Measurements from ENCODE around the gene CEMIP.

Gene CEMIP

GRCh38 chr15:80888846-80889245 lies 109.7 kb downstream of the CEMIP start:
- in situ Hi-C loops (cut with HindIII; ENCODE audit: low pct_ligation_motif_present, low sequenced_read_pairs) = no loop called here

GRCh38 chr15:80890341-80891005 lies 111.3 kb downstream of the CEMIP start:
- in situ Hi-C loops (cut with HindIII; ENCODE audit: low pct_ligation_motif_present, low sequenced_read_pairs) = no loop called here
- TF ChIP-seq, protein P1, sequence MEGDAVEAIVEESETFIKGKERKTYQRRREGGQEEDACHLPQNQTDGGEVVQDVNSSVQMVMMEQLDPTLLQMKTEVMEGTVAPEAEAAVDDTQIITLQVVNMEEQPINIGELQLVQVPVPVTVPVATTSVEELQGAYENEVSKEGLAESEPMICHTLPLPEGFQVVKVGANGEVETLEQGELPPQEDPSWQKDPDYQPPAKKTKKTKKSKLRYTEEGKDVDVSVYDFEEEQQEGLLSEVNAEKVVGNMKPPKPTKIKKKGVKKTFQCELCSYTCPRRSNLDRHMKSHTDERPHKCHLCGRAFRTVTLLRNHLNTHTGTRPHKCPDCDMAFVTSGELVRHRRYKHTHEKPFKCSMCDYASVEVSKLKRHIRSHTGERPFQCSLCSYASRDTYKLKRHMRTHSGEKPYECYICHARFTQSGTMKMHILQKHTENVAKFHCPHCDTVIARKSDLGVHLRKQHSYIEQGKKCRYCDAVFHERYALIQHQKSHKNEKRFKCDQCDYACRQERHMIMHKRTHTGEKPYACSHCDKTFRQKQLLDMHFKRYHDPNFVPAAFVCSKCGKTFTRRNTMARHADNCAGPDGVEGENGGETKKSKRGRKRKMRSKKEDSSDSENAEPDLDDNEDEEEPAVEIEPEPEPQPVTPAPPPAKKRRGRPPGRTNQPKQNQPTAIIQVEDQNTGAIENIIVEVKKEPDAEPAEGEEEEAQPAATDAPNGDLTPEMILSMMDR (IDR thresholded peaks at IDR 0.05; ENCODE audit: low read depth, low read length, missing control alignments) = no peak
- Histone ChIP-seq H3K27me3 (replicated peaks) (no peaks in the 10 kb centered on the region), H3K36me3 (replicated peaks) (no peaks in the 10 kb centered on the region), H3K4me3 (ENCODE audit: low read depth, low read length) (no peak overlapping the region), H3K27ac (peak overlapping the region; percentile 31)
- DNase-seq = peak; percentile 61

More at GRCh38 chr15:80888846-80889245, 109.7 kb downstream of the CEMIP start:
- Histone ChIP-seq H3K4me3 (ENCODE audit: low read depth, low read length) (no peak overlapping the region), H3K36me3 (replicated peaks) (no peaks in the 10 kb centered on the region), H3K27me3 (replicated peaks) (no peaks in the 10 kb centered on the region), H3K27ac (no peak overlapping the region)
- no peak for DNase-seq
- TF ChIP-seq, protein P1 (IDR thresholded peaks at IDR 0.05; ENCODE audit: low read depth, low read length, missing control alignments) = no peak

DNA sequence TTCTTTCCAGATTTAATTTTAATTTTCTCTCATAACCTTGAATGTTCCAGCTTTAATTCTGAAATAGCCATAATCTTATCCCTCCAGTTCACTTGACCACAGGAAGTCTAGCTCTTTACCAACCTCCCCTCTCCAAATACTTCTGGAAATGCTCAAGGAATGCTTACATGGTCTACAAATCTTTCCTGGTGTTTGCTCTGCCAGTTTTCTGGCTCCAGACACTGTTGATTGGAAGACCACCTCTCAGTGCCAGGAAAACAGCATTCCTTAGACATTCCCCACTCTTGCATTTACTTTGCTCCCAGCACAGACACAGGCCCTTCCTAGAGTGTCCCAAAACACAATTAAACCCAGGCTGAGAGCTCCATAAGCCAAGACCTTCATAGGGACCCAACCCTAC lies 111.8 kb downstream of the CEMIP start:
- TF ChIP-seq, protein P1 (IDR thresholded peaks at IDR 0.05; ENCODE audit: low read depth, low read length, missing control alignments) = no peak
- no peak for DNase-seq
- Histone ChIP-seq H3K4me3 (ENCODE audit: low read depth, low read length) (no peak overlapping the region), H3K27ac (no peak overlapping the region), H3K36me3 (replicated peaks) (no peaks in the 10 kb centered on the region), H3K27me3 (replicated peaks) (no peaks in the 10 kb centered on the region)
- in situ Hi-C loops (cut with HindIII; ENCODE audit: low pct_ligation_motif_present, low sequenced_read_pairs) = no loop called here

- no peak overlapping the region for H3K4me3 ChIP-seq (ENCODE audit: low read depth, low read length)
- no peak overlapping the region for H3K27ac ChIP-seq
- H3K36me3 ChIP-seq (replicated peaks) = no peaks in the 10 kb centered on the region
- H3K27me3 ChIP-seq (replicated peaks) = no peaks in the 10 kb centered on the region
- TF ChIP-seq, protein P1 (IDR thresholded peaks at IDR 0.05; ENCODE audit: low read depth, low read length, missing control alignments) = no peak
- no peak for DNase-seq
- in situ Hi-C loops (cut with HindIII; ENCODE audit: low pct_ligation_motif_present, low sequenced_read_pairs) = no loop called here
Observed at GRCh38 chr15:80892414-80892813, 113.2 kb downstream of the CEMIP start.

DNA sequence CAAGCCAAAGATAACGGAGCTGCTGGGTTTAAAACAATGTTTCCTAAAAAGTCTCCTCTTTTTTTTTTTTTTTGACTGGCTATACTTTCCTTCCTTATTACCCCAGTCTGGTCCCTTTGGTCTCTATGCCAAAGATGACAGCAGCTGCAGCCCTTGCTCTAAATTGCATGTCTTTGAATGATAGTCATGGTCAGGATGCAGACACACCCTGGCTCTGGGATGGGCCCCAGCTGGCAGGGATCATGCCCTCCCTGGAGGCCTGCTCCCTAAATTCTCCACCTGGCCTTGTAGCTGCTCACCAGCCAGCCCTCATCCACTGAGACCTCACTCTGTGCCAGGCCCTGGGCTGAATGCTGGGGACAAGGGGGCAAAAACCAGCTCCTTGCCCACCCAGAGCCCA lies 114.6 kb downstream of the CEMIP start:
- no peaks in the 10 kb centered on the region for H3K36me3 ChIP-seq (replicated peaks)
- TF ChIP-seq, protein P1 (IDR thresholded peaks at IDR 0.05; ENCODE audit: low read depth, low read length, missing control alignments) = no peak
- in situ Hi-C loops (cut with HindIII; ENCODE audit: low pct_ligation_motif_present, low sequenced_read_pairs) = no loop called here
- H3K4me3 ChIP-seq (ENCODE audit: low read depth, low read length) = no peak overlapping the region
- no peak for DNase-seq
- no peak overlapping the region for H3K27ac ChIP-seq
- no peaks in the 10 kb centered on the region for H3K27me3 ChIP-seq (replicated peaks)

GRCh38 chr15:80895091-80895490 lies 115.9 kb downstream of the CEMIP start:
- no peaks in the 10 kb centered on the region for H3K27me3 ChIP-seq (replicated peaks)
- DNase-seq = no peak
- H3K36me3 ChIP-seq (replicated peaks) = no peaks in the 10 kb centered on the region
- H3K4me3 ChIP-seq (ENCODE audit: low read depth, low read length) = no peak overlapping the region
- TF ChIP-seq, protein P1 (IDR thresholded peaks at IDR 0.05; ENCODE audit: low read depth, low read length, missing control alignments) = no peak
- in situ Hi-C loops (cut with HindIII; ENCODE audit: low pct_ligation_motif_present, low sequenced_read_pairs) = no loop called here
- H3K27ac ChIP-seq = no peak overlapping the region
